Fibroblast of mammary gland (primary cell): Measurements from ENCODE around the gene WDR27.

Source experiments
- DNase-seq: peaks from one replicate; pipeline ENCODE4 v3.0.0-alpha.2; 2010; ENCODE audit warnings: low read depth
- H3K4me3 ChIP-seq: 2 replicates; pipeline ENCODE4 v1.5.1; 2011; ENCODE audit warnings: low read depth, mild to moderate bottlenecking, low read length, moderate library complexity; ENCODE audit not compliant: control insufficient read depth
- CTCF ChIP-seq: conservative IDR thresholded peaks from 2 replicates; pipeline ENCODE4 v1.5.1; 2011; ENCODE audit warnings: low read depth, low read length, inconsistent platforms; ENCODE audit not compliant: control insufficient read depth, insufficient read depth

Gene WDR27

GRCh38 chr6:169729961-169730360 lies 28.1 kb upstream of the WDR27 start:
- no peak for DNase-seq
- TF ChIP-seq CTCF: no peak
- no peak overlapping the region for H3K4me3 ChIP-seq

GRCh38 chr6:169726963-169727362 lies 25.1 kb upstream of the WDR27 start:
- no peak overlapping the region for H3K4me3 ChIP-seq
- no peak for DNase-seq
- no peak for TF ChIP-seq CTCF

GRCh38 chr6:169726049-169726400 lies 24.2 kb upstream of the WDR27 start:
- H3K4me3 ChIP-seq: no peak overlapping the region
- no peak for DNase-seq
- no peak for TF ChIP-seq CTCF

- no peak for TF ChIP-seq CTCF
- peak overlapping the region; percentile 48 for H3K4me3 ChIP-seq
- peak; percentile 93 for DNase-seq
Observed at GRCh38 chr6:169725125-169726048, 23.6 kb upstream of the WDR27 start.

- H3K4me3 ChIP-seq: peak within 1 kb of the TSS; percentile 67
- TF ChIP-seq CTCF: no peak
- DNase-seq: no peak
Observed at GRCh38 chr6:169724494-169725124, 22.8 kb upstream of the WDR27 start, which contains the start of gene PHF10. Gene PHF10 (minus strand): TSS chr6:169724500. CDS start chr6:169723931, 569 bp downstream.

GRCh38 chr6:169723991-169724493 lies 22.2 kb upstream of the WDR27 start:
- no peak for TF ChIP-seq CTCF
- no peak for DNase-seq
- H3K4me3 ChIP-seq: no peak overlapping the region
